HG03108 (cell line): ENCODE results near the gene TUFM.
"Not testable (repeated sequence)": the region's sequence is repeated elsewhere in the genome, so short reads cannot be mapped to it uniquely, and the experiment has no call there.

Experiments used
- ATAC-seq: cut with Tn5 transposase; IDR thresholded peaks from one replicate; pipeline ENCODE4 v1.9.1; 2021; ENCODE audit warnings: moderate library complexity; ENCODE audit not compliant: unreplicated experiment

The TUFM gene

GRCh38 chr16:28802235-28803019, 43.7 kb downstream of the TUFM start:
- not testable (repeated sequence) for ATAC-seq
